Measurements from ENCODE around the gene DPP9. TPM values are rescaled to one million over a fixed set of nuclear protein-coding genes. Genes with fewer than 3 reads are reported as not detected.
A peak's percentile ranks its signal among the peaks of the same experiment; 100 is the strongest.

DPP9 gene
- polyA plus RNA-seq, 10 donors = 18.3 to 26.8 (median 21.5) TPM

DNA sequence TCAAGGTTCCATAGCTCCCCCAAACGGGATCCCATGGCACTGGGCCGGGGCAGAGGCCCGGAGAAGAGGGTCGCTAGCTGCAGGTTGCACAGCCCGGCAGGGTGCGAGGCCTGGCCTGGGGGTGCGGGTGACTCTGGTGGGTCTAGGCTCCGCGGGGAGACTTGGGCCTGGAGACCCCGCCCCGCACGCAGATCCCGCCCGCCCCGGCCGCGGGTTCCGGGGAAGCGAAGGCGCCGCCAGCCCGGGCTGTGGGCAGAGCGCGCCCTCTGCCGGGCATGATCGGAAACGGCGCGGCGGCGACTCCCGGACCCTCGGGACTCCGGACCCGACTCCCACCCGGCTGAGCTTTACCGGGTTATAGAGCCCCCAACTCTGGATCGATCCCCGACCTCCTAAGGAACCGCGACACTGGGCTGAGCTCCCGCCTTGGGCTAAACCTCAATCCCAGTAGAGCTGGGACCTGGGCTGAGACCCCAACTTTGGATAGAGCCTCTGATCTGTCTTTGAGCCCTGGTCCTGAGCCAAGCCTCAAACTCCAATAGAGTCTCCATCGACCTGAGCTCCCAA lies 87.4 kb downstream of the DPP9 start:
- peak in 2 of 3 donors; percentile 76 to 87 for DNase-seq

GRCh38 chr19:4635754-4636116 lies 87.9 kb downstream of the DPP9 start:
- no peak for DNase-seq

GRCh38 chr19:4633140-4633967 lies 90.3 kb downstream of the DPP9 start:
- DNase-seq = peak in 2 of 3 donors; percentile 36 to 68

Other genes starting within 250 kb of the DPP9 start
- gene PLIN4, start 205.4 kb downstream of the DPP9 start, polyA plus RNA-seq (ENCODE audit: insufficient read length in 10 of 10) = 1 to 10 TPM in 9 of 10 donors, under 1 TPM in 1; 0.68 to 9.4 (median 4.6) TPM
- 1 to 10 TPM in 9 of 10 donors, under 1 TPM in 1; 0.87 to 5.2 (median 1.5) TPM for gene PLIN5, start 188.6 kb downstream of the DPP9 start, polyA plus RNA-seq (ENCODE audit: insufficient read length in 10 of 10)
- gene LRG1, start 183.8 kb downstream of the DPP9 start, polyA plus RNA-seq (ENCODE audit: insufficient read length in 10 of 10) = under 1 TPM; 0.35 to 0.98 (median 0.61) TPM
- gene SEMA6B, start 164.2 kb downstream of the DPP9 start, polyA plus RNA-seq (ENCODE audit: insufficient read length in 10 of 10) = 10 to 100 TPM; 27.5 to 45.9 (median 35.8) TPM
- 10 to 100 TPM in 6 of 10 donors, 1 to 10 TPM in 4; 8.7 to 13.9 (median 10.8) TPM for gene TNFAIP8L1, start 84.3 kb downstream of the DPP9 start, polyA plus RNA-seq (ENCODE audit: insufficient read length in 10 of 10)
- gene MYDGF, start 53.5 kb downstream of the DPP9 start, polyA plus RNA-seq (ENCODE audit: insufficient read length in 10 of 10) = 10 to 100 TPM; 44.7 to 90.4 (median 56.5) TPM
- gene FEM1A, start 67.9 kb upstream of the DPP9 start, polyA plus RNA-seq (ENCODE audit: insufficient read length in 10 of 10) = 1 to 10 TPM; 2.1 to 3.5 (median 3.0) TPM
- 1 to 10 TPM; 3.9 to 7.3 (median 4.8) TPM for gene TICAM1, start 107.9 kb upstream of the DPP9 start, polyA plus RNA-seq (ENCODE audit: insufficient read length in 10 of 10)
- 10 to 100 TPM; 25.6 to 47.4 (median 38.1) TPM for gene PLIN3, start 143.8 kb upstream of the DPP9 start, polyA plus RNA-seq (ENCODE audit: insufficient read length in 10 of 10)
- under 1 TPM in 3 of 10 donors, not detected in 7; 0.21 to 0.27 (median 0.24) TPM for gene ARRDC5, start 179.1 kb upstream of the DPP9 start, polyA plus RNA-seq (ENCODE audit: insufficient read length in 10 of 10)
- gene UHRF1, start 185.7 kb upstream of the DPP9 start, polyA plus RNA-seq (ENCODE audit: insufficient read length in 10 of 10) = 10 to 100 TPM; 18.0 to 36.3 (median 26.8) TPM
- 10 to 100 TPM; 15.4 to 20.2 (median 18.5) TPM for gene KDM4B, start 245.3 kb upstream of the DPP9 start, polyA plus RNA-seq (ENCODE audit: insufficient read length in 10 of 10)